ENCODE measurements around the gene SEC14L5. TPM values are rescaled to one million over a fixed set of nuclear protein-coding genes. Genes with fewer than 3 reads are reported as not detected.

SEC14L5 gene
- total and polyA plus RNA-seq, 2 of the 4 experiments (the other 2 are of a cell fraction) = 0.07 TPM; not detected in 1

DNA sequence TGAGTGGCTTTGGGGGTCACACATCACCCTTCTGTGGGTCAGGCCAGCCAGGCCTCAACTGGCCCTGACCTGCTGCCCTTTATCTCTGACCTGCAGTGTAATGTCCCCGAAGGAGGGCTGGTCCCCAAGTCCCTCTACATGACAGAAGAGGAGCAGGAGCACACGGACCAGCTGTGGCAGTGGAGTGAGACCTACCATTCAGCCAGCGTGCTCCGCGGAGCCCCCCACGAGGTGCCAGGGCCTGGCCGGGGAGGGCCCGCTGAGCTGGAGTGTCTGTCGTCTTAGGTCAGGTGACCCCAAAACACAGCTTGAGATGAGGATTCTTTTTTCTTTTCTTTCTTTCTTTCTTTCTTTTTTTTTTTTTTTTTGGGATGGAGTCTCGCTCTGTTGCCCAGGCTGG lies 49.1 kb downstream of the SEC14L5 start:
- Histone ChIP-seq H3K27me3 (ENCODE audit: control insufficient read depth, insufficient read depth, low read length) (peaks cover 28% of the 10 kb centered on the region), H3K9ac (ENCODE audit: low read depth, low read length) (no peak overlapping the region), H2AK5ac (ENCODE audit: low read depth, low read length) (no peak overlapping the region), H3K23ac (ENCODE audit: low read depth, low read length) (no peak overlapping the region), H3K9me3 (ENCODE audit: control insufficient read depth, insufficient read depth, low read length) (no peaks in the 10 kb centered on the region), H3K9me1 (ENCODE audit: insufficient read depth, low read length) (no peaks in the 10 kb centered on the region), H2BK15ac (ENCODE audit: low read depth, low read length) (no peak overlapping the region), H4K91ac (ENCODE audit: insufficient read depth, low read depth, low read length) (no peak overlapping the region), H4K5ac (ENCODE audit: low read depth, low read length) (no peak overlapping the region), H3K27ac (ENCODE audit: insufficient read depth, low read length) (no peak overlapping the region), H4K20me1 (ENCODE audit: insufficient read depth, low read length) (no peaks in the 10 kb centered on the region), H3K4me3 (ENCODE audit: insufficient read depth, low read depth, low read length) (no peak overlapping the region), H3K56ac (ENCODE audit: extremely low read depth, insufficient read depth, low read length) (no peak overlapping the region), H2BK5ac (ENCODE audit: low read depth, low read length, poor library complexity, severe bottlenecking) (no peak overlapping the region), H2AK9ac (replicated peaks; ENCODE audit: low read depth, low read length, poor library complexity) (no peak overlapping the region), H3K36me3 (ENCODE audit: control insufficient read depth, insufficient read depth, low read length) (no peaks in the 10 kb centered on the region), H2AFZ (replicated peaks; ENCODE audit: low read length, poor library complexity) (no peak overlapping the region), H3K14ac (replicated peaks; ENCODE audit: low read depth, low read length) (no peak overlapping the region), H3K4me2 (ENCODE audit: low read depth, low read length) (no peak overlapping the region), H4K8ac (ENCODE audit: low read depth in 2 of 2, low read length in 2 of 2) (no peak overlapping the region), H3K18ac (ENCODE audit: low read depth, low read length) (no peak overlapping the region), H3K4ac (ENCODE audit: low read depth, low read length) (no peak overlapping the region), H3K4me1 (ENCODE audit: control insufficient read depth, insufficient read depth, low read length) (no peaks in the 10 kb centered on the region), H3K79me1 (ENCODE audit: low read depth in 1 of 2, low read length in 2 of 2) (no peaks in the 10 kb centered on the region), H2BK120ac (ENCODE audit: low read depth, low read length) (no peak overlapping the region), H2BK20ac (ENCODE audit: low read depth, low read length) (no peak overlapping the region)
- TF ChIP-seq MAFK (IDR thresholded peaks at IDR 0.05; ENCODE audit: low read depth, low read length) = no peak
- TF ChIP-seq BHLHE40 (IDR thresholded peaks at IDR 0.05; ENCODE audit: low read depth, low read length) = no peak
- no peak for TF ChIP-seq RCOR1 (IDR thresholded peaks at IDR 0.05; ENCODE audit: insufficient replicate concordance, low read length)
- TF ChIP-seq CEBPB (IDR thresholded peaks at IDR 0.05; ENCODE audit: low read depth, low read length) = no peak
- no peak for TF ChIP-seq RAD21 (IDR thresholded peaks at IDR 0.05; ENCODE audit: low read length)
- no peak for TF ChIP-seq NFE2L2 (IDR thresholded peaks at IDR 0.05; ENCODE audit: low read depth, low read length)
- no peak for TF ChIP-seq MAZ (IDR thresholded peaks at IDR 0.05; ENCODE audit: borderline replicate concordance, low read depth, low read length)
- TF ChIP-seq POLR2A (IDR thresholded peaks at IDR 0.05; ENCODE audit: low read depth, low read length) = no peak
- TF ChIP-seq RFX5 (IDR thresholded peaks at IDR 0.05; ENCODE audit: low read depth, low read length) = no peak
- TF ChIP-seq CTCF (conservative IDR thresholded peaks at IDR 0.05; ENCODE audit: low read depth, low read length) = no peak
- no peak for TF ChIP-seq MXI1 (IDR thresholded peaks at IDR 0.05; ENCODE audit: borderline replicate concordance, low read depth, low read length)
- no peak for TF ChIP-seq FOS (IDR thresholded peaks at IDR 0.05; ENCODE audit: low read depth, low read length)
- no peak for TF ChIP-seq SMC3 (IDR thresholded peaks at IDR 0.05; ENCODE audit: low read depth, low read length)
- TF ChIP-seq USF2 (IDR thresholded peaks at IDR 0.05; ENCODE audit: low read depth, low read length) = no peak
- TF ChIP-seq CHD1 (IDR thresholded peaks at IDR 0.05; ENCODE audit: low read depth, low read length) = no peak
- TF ChIP-seq, protein P1, sequence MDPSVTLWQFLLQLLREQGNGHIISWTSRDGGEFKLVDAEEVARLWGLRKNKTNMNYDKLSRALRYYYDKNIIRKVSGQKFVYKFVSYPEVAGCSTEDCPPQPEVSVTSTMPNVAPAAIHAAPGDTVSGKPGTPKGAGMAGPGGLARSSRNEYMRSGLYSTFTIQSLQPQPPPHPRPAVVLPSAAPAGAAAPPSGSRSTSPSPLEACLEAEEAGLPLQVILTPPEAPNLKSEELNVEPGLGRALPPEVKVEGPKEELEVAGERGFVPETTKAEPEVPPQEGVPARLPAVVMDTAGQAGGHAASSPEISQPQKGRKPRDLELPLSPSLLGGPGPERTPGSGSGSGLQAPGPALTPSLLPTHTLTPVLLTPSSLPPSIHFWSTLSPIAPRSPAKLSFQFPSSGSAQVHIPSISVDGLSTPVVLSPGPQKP (IDR thresholded peaks at IDR 0.05; ENCODE audit: borderline replicate concordance, low read depth, low read length) = no peak
- no TSS peak for BruUV-seq (replicated peaks)
- dilution Hi-C loops (cut with HindIII; ENCODE audit: low sequenced_read_pairs, unreplicated experiment) (no loop called here), in situ Hi-C loops (cut with MboI; ENCODE audit: low sequenced_read_pairs) (no loop called here), intact Hi-C loops (cut with micrococcal nuclease) (no loop called here)
- no peak for DNase-seq
- WGBS, 2 experiments (ENCODE audit: extremely low coverage in 2 of 2, insufficient read length in 1 of 2) = no CpG with 5 or more reads among the region's 10 CpGs
- ChIA-PET CTCF (no interaction called here), POLR2A (ENCODE audit: unreplicated experiment) (interaction anchor here (0.6 kb wide), 1 partner anchor 205 kb away, joined by 4 read pairs; the partner anchor contains the start of gene ROGDI)
- ATAC-seq (ENCODE audit: low read depth) = no peak
